Mucosa of stomach (tissue), 1 donor: ENCODE data around the gene MORN5.

Source experiments
- H3K27me3 ChIP-seq: one replicate; pipeline ENCODE4 v1.7.0; 2013; ENCODE audit warnings: mild to moderate bottlenecking, low read length; ENCODE audit not compliant: control insufficient read depth, insufficient read depth
- H3K36me3 ChIP-seq: one replicate; pipeline ENCODE4 v1.7.0; 2013; ENCODE audit warnings: low read length; ENCODE audit not compliant: control insufficient read depth, insufficient read depth
- H3K4me1 ChIP-seq: one replicate; pipeline ENCODE4 v1.7.0; 2013; ENCODE audit warnings: mild to moderate bottlenecking, low read length; ENCODE audit not compliant: control insufficient read depth, insufficient read depth
- H3K4me3 ChIP-seq: one replicate; pipeline ENCODE4 v1.7.0; 2013; ENCODE audit warnings: low read length
- H3K9ac ChIP-seq: one replicate; pipeline ENCODE4 v1.7.0; 2013; ENCODE audit warnings: mild to moderate bottlenecking, low read length, moderate library complexity
- H3K9me3 ChIP-seq: one replicate; pipeline ENCODE4 v1.7.0; 2013; ENCODE audit warnings: mild to moderate bottlenecking, low read length, moderate library complexity; ENCODE audit not compliant: control insufficient read depth
- donor health status: Pancreatic carcinoma.

MORN5 gene

DNA sequence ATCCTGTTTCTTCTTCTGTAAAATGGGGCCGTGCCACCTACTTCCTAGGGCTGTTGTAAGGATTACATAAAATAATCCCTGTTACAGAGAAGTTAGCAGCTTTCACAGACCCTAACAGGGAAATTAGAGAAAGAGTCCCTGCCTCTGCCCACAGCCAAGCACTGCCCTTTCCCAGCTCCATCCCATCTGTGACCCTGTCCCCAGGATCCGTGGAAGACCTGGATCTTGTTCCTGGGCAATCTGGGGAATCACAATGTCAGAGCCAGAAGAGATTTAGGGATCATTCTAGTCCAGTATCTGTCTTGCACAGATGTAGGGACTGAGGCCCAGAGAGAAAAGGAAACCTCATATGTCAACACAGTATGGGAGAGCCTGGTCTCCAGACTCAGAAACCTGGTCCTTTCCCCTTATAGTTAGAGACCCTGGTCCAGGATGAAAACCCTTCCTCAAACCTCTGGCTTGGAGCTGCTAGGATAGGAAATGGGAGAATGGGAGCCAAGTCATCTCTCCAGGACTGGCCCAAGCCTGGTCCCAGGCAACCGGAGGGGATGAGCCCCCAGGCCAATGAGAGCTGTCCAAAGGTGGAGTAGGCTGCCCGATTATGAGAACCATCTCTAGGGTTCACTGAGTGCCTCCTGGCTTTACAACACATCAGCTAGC lies 56.6 kb downstream of the MORN5 start:
- Histone ChIP-seq H3K9me3 (no peaks in the 10 kb centered on the region), H3K27me3 (peaks cover 95% of the 10 kb centered on the region), H3K36me3 (no peaks in the 10 kb centered on the region), H3K4me3 (no peak overlapping the region), H3K4me1 (peaks cover 26% of the 10 kb centered on the region), H3K9ac (no peak overlapping the region)

DNA sequence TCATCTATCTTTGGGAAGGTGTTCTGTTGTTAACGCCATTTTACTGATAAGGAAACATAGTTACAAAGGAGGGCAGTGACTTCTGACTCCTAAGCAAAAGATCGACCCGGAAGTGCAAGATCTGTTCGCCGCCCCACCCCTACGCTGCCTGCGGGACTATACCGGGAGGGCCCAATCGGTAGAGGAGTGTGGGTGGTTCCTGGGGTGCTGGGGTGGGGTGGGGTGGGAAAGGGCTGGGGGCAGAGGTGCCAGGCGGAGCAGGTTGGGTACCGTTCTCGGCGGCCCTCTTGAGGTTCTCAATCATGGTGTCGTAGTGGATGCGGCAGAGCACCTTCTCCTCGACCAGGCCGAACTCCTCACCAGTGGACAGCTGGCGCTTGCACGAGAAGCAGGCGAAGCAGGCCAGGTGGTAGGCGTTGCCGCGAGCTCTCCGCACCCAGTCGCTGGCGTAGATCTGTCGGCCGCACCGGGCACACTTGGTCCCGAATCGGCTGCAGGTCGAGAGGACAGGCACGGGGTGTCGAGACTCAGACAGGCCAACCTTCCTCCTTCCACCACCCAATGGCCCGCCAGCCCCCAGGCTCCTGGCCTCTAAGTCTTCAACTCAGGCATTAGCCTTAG lies 57.2 kb downstream of the MORN5 start:
- H3K27me3 ChIP-seq, result peaks cover 95% of the 10 kb centered on the region
- H3K9ac ChIP-seq, result no peak overlapping the region

DNA sequence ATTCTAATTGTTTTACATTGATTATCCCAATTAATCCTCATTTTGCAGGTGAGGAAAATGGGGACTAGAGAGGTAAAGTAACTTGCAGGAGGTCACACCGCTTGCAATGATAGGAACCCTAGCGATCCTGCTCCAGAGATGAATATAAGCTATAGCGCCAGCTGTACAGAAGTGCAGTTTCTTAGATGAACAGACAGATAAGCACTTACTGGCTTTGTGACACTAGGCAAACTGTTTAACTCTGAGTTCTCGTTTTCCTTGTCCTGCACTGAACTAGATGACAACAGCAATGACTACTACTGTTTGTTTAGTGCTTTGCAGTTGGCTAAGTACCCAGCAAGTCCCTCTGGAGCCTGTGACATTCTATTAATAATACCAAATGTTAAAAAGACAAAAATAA lies 57.9 kb downstream of the MORN5 start:
- Histone ChIP-seq H3K4me3 (no peak overlapping the region), H3K9me3 (no peaks in the 10 kb centered on the region), H3K4me1 (peaks cover 26% of the 10 kb centered on the region), H3K36me3 (no peaks in the 10 kb centered on the region), H3K27me3 (peaks cover 95% of the 10 kb centered on the region), H3K9ac (no peak overlapping the region)

More for the DNA sequence above, 57.2 kb downstream of the MORN5 start:
- Histone ChIP-seq H3K36me3 (no peaks in the 10 kb centered on the region), H3K4me3 (no peak overlapping the region), H3K9me3 (no peaks in the 10 kb centered on the region), H3K4me1 (peaks cover 26% of the 10 kb centered on the region)

DNA sequence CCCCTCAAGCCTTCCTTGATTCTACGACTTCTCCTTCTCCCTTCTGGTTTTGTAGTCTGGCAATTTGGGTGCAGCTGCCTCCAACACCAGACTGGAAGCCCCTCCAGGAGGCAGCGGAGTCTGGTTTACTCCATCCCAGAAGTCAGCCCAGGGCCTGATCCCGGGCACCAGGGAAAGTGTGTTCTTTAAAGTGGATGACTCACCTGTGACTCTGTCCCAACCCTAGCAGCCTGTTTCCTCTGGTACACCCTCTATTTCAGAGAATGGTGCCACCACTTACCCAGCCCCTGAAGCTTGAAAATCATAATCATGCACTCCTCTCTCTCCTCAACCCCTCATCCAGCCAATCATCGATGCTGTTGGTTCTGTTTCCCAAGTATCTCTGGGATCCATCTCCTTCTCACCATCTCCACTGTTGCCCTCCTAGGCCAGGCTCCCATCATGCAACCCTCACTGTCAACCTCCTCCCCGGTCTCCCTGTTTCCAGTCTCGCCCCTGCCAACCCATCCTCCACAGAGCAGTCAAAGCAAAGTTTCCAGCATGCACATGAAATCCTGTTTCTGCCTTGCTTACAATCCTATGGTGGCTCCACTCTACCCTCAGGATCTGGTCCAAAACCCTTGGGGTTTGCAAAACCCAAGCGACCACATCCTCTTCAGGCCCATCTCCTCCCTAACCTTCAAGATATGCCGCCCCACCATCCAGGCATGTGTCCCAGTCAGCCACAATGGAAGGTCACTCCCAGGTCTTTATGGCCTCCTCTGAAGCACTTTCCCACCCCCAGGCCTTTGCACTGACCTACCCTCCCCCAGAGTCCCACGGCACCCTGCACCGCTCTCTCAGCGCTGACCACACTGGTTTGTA lies 58.6 kb downstream of the MORN5 start:
- no peaks in the 10 kb centered on the region for H3K36me3 ChIP-seq
- no peak overlapping the region for H3K9ac ChIP-seq
- H3K27me3 ChIP-seq, result peaks cover 95% of the 10 kb centered on the region
- peaks cover 25% of the 10 kb centered on the region for H3K4me1 ChIP-seq
- H3K9me3 ChIP-seq, result no peaks in the 10 kb centered on the region
- no peak overlapping the region for H3K4me3 ChIP-seq

DNA sequence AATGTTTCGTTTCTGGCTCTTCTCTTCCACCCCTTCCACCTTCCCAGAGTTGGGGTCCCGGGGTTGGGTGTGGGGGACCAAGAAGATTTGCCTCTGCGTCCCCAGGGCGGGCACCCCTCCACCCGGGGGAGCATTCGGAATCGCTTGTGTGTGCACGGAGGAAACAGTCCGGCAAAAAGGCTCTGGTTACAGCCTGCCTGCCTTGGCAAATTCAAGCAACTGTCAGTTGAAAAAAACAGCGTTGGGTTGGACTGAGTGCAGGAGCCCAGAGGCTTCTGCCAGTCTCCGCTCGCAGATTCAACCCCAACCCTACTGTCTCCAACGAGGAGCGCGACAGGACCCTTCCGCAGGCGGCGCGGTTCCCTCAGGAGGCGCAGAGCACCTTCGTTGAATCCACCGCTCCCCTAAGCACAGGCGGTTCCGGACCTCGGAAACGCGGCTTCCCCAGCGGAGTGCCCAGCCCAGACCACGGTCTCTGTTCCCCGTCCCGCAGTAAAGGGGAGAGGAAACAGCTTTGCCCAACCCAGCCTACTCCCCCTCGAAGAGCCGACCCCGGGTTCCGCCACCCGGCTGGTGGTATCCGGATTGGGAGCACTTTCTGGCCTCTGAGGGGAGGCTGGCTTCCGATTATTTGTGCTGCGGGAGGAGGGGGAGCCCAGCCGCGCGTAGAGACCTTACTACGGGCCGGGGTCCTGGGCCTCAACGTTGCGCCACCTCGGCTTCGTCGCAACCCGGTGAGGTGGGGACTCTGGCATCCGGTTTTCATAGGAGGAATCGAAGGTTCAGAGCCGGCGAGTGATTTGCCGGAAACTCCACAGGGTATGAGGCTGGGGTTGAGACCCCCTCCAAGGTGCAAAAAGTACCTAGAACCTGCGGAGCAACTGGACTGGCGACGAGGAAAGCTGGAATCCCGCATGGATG lies 59.5 kb downstream of the MORN5 start:
- H3K4me1 ChIP-seq, result peaks cover 21% of the 10 kb centered on the region
- peaks cover 95% of the 10 kb centered on the region for H3K27me3 ChIP-seq
- H3K9ac ChIP-seq, result no peak overlapping the region
- H3K36me3 ChIP-seq, result no peaks in the 10 kb centered on the region
- no peaks in the 10 kb centered on the region for H3K9me3 ChIP-seq
- H3K4me3 ChIP-seq, result no peak overlapping the region

DNA sequence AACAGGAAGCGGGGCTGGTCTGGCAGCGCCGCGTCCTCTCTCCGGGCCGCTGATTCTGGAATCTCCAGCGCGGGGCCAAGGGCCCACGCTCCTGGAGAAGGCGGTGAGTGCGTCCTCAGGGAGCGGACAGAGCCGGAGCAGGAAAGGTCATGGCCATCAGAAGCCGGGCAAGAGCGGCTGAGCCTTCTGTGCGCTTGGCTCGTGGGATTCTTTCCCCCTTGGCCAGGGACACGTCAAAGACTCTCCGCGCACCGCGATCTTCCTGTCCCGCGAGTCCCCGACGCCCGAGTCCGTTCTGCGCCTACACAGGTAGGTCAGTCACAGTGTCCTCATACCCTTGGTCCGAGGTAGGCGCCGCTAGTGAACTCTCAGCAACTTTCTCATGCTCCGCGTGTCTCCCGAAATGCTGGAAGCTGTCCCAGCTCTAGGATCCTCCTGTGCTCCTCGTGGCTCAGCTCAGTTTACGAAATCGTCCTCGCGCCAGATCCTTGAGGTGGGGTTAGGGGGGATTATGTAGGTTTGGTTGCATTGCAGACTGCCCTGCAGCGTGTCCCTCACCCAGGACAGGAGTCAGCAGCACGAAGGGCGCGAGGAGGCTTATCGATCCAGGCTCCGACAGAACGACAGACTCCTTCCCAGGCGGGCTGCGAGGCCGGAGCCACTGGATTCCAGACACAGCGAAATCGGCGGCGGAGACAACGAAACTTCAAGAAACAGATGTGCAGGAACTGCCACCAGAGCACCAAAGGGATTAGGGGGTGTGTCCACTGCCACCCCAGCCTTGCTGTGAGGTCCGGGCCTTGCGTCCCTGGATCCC lies 60.4 kb downstream of the MORN5 start:
- Histone ChIP-seq H3K9ac (no peak overlapping the region), H3K4me1 (peaks cover 21% of the 10 kb centered on the region), H3K36me3 (no peaks in the 10 kb centered on the region), H3K4me3 (no peak overlapping the region), H3K9me3 (no peaks in the 10 kb centered on the region), H3K27me3 (peaks cover 98% of the 10 kb centered on the region)

DNA sequence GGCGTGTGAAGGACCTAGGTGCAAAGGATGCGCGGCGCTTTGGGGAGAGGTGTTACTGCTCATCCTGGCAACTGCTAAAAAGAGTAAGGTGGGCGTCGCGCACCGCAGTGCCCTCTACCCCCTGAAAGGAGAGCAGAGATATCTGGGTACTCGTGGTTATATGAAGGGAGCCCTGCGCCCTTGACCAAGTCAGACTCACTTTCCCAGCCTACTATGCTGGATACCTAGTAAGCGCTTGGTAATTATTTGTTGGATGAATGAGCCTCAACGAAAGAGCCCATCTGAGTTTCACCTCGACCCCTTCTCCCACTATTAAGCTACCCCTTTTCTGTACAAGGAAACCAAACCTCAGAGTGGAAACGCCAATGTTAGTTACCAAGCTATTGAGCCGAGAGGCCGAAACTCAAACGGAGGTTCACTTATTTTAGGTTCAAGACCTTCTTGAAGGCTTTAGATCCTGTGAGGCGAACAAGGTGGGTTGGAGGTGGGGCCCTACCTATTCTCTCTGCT lies 61.0 kb downstream of the MORN5 start:
- H3K4me3 ChIP-seq, result no peak overlapping the region
- no peaks in the 10 kb centered on the region for H3K9me3 ChIP-seq
- H3K27me3 ChIP-seq, result peaks cover 98% of the 10 kb centered on the region
- H3K36me3 ChIP-seq, result no peaks in the 10 kb centered on the region
- peaks cover 21% of the 10 kb centered on the region for H3K4me1 ChIP-seq
- no peak overlapping the region for H3K9ac ChIP-seq

DNA sequence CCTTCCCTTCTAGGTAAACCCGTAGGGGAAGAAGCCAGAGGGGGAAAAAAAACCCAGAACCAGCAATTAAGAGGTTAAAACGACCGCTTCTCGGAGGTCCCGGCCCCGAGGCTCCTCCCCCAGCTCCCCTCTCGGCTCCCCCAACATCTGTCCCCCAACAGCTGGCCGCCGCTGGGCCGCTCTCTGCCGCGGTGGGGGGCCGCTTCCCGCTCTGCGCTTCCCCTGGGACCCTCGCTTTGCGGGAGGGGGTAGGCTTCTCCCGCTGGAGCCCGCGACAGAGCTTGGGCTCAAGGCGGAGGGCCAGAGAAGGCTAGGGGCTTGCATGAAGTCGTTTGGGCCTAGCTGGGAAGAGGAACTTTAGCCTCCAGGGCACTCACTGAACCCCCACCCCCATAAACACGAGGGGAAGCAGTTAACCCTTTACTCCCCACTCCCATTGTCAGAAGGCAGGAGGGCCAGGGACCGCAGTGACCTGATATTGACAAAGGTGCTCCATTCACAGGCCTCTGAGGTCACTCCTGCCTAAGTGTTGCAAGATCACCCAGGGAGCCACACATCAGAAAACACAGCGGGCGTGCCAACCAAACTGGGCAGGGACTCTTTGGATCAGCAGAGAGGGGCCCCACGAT lies 61.6 kb downstream of the MORN5 start:
- Histone ChIP-seq H3K9ac (no peak overlapping the region), H3K9me3 (no peaks in the 10 kb centered on the region), H3K4me3 (no peak overlapping the region), H3K36me3 (no peaks in the 10 kb centered on the region), H3K27me3 (peaks cover 98% of the 10 kb centered on the region), H3K4me1 (peaks cover 27% of the 10 kb centered on the region)

DNA sequence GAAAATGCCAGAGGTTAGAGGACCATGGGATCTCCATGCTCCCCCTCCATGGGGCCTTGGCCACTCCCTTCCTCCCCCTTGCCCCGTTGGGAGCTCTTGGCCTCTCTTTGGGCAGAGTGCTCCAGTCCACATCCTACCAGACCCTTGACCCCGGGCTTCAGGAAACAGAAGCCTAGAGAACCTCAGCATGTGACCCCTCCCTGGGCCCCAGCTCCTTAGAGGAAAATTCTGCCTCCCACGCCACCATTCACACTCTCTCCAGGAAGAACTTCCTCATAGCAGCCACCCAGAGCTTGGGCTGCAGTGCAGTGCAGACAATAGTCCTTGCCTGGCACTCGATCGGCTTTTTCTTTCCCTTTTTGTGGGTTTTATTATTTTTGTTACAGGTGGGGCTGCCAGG lies 63.1 kb downstream of the MORN5 start:
- H3K4me3 ChIP-seq, result no peak overlapping the region
- H3K9ac ChIP-seq, result no peak overlapping the region
- peaks cover 100% of the 10 kb centered on the region for H3K27me3 ChIP-seq
- H3K36me3 ChIP-seq, result no peaks in the 10 kb centered on the region
- H3K9me3 ChIP-seq, result no peaks in the 10 kb centered on the region
- peaks cover 32% of the 10 kb centered on the region for H3K4me1 ChIP-seq

DNA sequence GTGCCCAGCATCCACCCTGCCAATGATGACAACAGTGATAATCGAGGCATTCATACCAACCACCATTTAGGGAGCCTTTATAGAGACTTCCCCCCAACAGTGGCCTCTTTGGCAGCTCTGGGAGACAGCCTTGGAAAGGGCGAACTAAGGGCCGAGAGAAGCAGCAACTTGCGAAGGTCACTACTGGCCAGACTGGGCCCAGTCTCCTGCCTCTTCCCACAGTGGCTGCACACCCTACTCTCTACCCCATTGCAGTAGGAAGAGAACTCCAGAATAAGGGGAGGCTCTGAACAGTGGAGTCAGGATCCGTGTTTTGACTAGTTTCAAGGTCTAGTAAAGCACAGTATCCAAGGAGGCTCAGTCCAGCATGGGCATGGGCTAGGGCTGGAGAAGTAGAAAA lies 63.7 kb downstream of the MORN5 start:
- peaks cover 35% of the 10 kb centered on the region for H3K4me1 ChIP-seq
- peaks cover 98% of the 10 kb centered on the region for H3K27me3 ChIP-seq
- H3K9me3 ChIP-seq, result no peaks in the 10 kb centered on the region
- no peaks in the 10 kb centered on the region for H3K36me3 ChIP-seq
- H3K9ac ChIP-seq, result no peak overlapping the region
- no peak overlapping the region for H3K4me3 ChIP-seq
